Endothelial cell of umbilical vein (primary cell): Measurements from ENCODE around the gene EHMT1.

Experiments used
- CTCF ChIP-seq, 2 donors: IDR thresholded peaks; 1 replicate in 1 of 2; 2 replicates in 1 of 2; pipeline ENCODE4 v1.5.1; 2011; ENCODE audit warnings: low read length in 2 of 2, mild to moderate bottlenecking in 2 of 2, moderate library complexity in 2 of 2, control low read depth in 1 of 2, inconsistent platforms in 1 of 2, low read depth in 1 of 2; ENCODE audit not compliant: insufficient read depth in 1 of 2; ENCODE audit errors: extremely low read depth in 1 of 2
- POLR2AphosphoS5 ChIP-seq: IDR thresholded peaks from 2 replicates; pipeline ENCODE4 v1.6.1; 2012; ENCODE audit warnings: low read depth, mild to moderate bottlenecking, control low read depth, low read length, moderate library complexity; ENCODE audit not compliant: insufficient read depth

GRCh38 chr9:137634016-137634415 lies 15.2 kb downstream of the EHMT1 start:
- TF ChIP-seq POLR2AphosphoS5 (no peak), CTCF (IDR thresholded peaks at IDR 0.05; ENCODE audit: extremely low read depth in 1 of 2, insufficient read depth in 1 of 2, low read depth in 1 of 2, low read length in 2 of 2) (no peak)
